Panc1 (cell line): ENCODE results near the gene SLC35E2B. TPM values are rescaled to one million over a fixed set of nuclear protein-coding genes. Genes with fewer than 3 reads are reported as not detected.
A peak's percentile ranks its signal among the peaks of the same experiment; 100 is the strongest.

Source experiments
- ATAC-seq: fragments of 200-7000 bp; cut with Tn5 transposase; 2 replicates; pipeline ENCODE4 v1.9.1; 2020; ENCODE audit warnings: mild to moderate bottlenecking, moderate library complexity
- BruUV-seq: library from RNA; stranded (reverse); fragments of 400-500 nt; replicated peaks from 2 replicates; lab custom pipeline; 2021; lab: Mats Ljungman, UMichigan
- CTCF ChIA-PET: fragments of 300-600 bp; sonication (Branson Sonifier 250); formaldehyde crosslinking; loops from one replicate; lab custom pipeline; 2022; ENCODE audit warnings: antibody characterized with exemption; lab: Charles Lee
- POLR2A ChIA-PET: fragments of 300-600 bp; sonication (Branson Sonifier 250); formaldehyde crosslinking; loops from one replicate; lab custom pipeline; 2022; ENCODE audit warnings: antibody characterized with exemption; lab: Charles Lee
- DNase-seq: peaks from one replicate; pipeline ENCODE4 v3.0.0-alpha.2; 2010; ENCODE audit warnings: low read depth, low spot score
- H3K27ac ChIP-seq: 2 replicates; pipeline ENCODE4 v1.5.1; 2011; ENCODE audit warnings: mild to moderate bottlenecking, low read length, inconsistent platforms
- H3K27me3 ChIP-seq: fragments of 200-500 bp; sonication (Bioruptor generic); 2 replicates; pipeline ENCODE4 v1.6.0; 2014; ENCODE audit warnings: low read length, inconsistent platforms; ENCODE audit not compliant: control insufficient read depth, insufficient read depth
- H3K36me3 ChIP-seq: fragments of 200-500 bp; sonication (Bioruptor generic); 2 replicates; pipeline ENCODE4 v1.5.1; 2014; ENCODE audit warnings: inconsistent platforms, mild to moderate bottlenecking, low read length, moderate library complexity; ENCODE audit not compliant: control insufficient read depth, insufficient read depth
- H3K4me1 ChIP-seq: 2 replicates; pipeline ENCODE4 v1.5.1; 2011; ENCODE audit warnings: inconsistent platforms, mild to moderate bottlenecking, low read length, moderate library complexity; ENCODE audit not compliant: control insufficient read depth, insufficient read depth
- H3K4me3 ChIP-seq, 2 experiments: 2 replicates each; pipeline ENCODE4 v1.5.1; 2011 to 2012; ENCODE audit warnings: low read depth in 2 of 2, low read length in 2 of 2, mild to moderate bottlenecking in 2 of 2, inconsistent platforms in 1 of 2, moderate library complexity in 1 of 2
- H3K9me3 ChIP-seq: fragments of 200-500 bp; sonication (Bioruptor generic); 2 replicates; pipeline ENCODE4 v1.5.1; 2014; ENCODE audit warnings: low read depth, mild to moderate bottlenecking, inconsistent platforms, low read length, moderate library complexity; ENCODE audit not compliant: control insufficient read depth, insufficient read depth
- POLR2AphosphoS5 ChIP-seq: IDR thresholded peaks from 2 replicates; pipeline ENCODE4 v1.6.1; 2012; ENCODE audit warnings: mild to moderate bottlenecking, low read depth, low read length, moderate library complexity
- SIN3A ChIP-seq: IDR thresholded peaks from 2 replicates; pipeline ENCODE4 v1.6.1; 2012; ENCODE audit warnings: low read depth, mild to moderate bottlenecking, low read length, moderate library complexity, borderline replicate concordance; ENCODE audit not compliant: insufficient read depth
- TCF7L2 ChIP-seq: IDR thresholded peaks from 2 replicates; pipeline ENCODE4 v1.6.1; 2011; ENCODE audit warnings: mild to moderate bottlenecking, low read depth, low read length, inconsistent platforms
- in situ Hi-C: cut with HindIII; loops from 2 replicates; pipeline ENCODE4 v1.10.0; 2016; ENCODE audit warnings: low sequenced_read_pairs, low pct_unique_long_range_greater_than_20kb
- intact Hi-C: fragments of 100-400 bp; cut with micrococcal nuclease; formaldehyde crosslinking; loops from one replicate; pipeline ENCODE4 v1.10.0; 2022; ENCODE audit not compliant: unreplicated experiment
- total RNA-seq: library from RNA; stranded (reverse); gene quantifications from one replicate; pipeline ENCODE4 v1.2.1, GENCODE V29; 2021; ENCODE audit not compliant: unreplicated experiment
- TF ChIP-seq, protein P1 (sequence below): fragments of 450-650 bp; IDR thresholded peaks from 2 replicates; pipeline ENCODE4 v1.5.1; 2017; ENCODE audit warnings: mild to moderate bottlenecking
- TF ChIP-seq, protein P2 (sequence below), 2 experiments: IDR thresholded peaks; 2 replicates each; pipeline ENCODE4 v1.6.1; 2011 to 2012; ENCODE audit warnings: low read depth in 2 of 2, control low read depth in 1 of 2, low read length in 1 of 2, mild to moderate bottlenecking in 1 of 2, moderate library complexity in 1 of 2; ENCODE audit not compliant: insufficient read depth in 1 of 2

Gene SLC35E2B
- total RNA-seq, 1 experiment from 2014 or later = 75.7 TPM

DNA sequence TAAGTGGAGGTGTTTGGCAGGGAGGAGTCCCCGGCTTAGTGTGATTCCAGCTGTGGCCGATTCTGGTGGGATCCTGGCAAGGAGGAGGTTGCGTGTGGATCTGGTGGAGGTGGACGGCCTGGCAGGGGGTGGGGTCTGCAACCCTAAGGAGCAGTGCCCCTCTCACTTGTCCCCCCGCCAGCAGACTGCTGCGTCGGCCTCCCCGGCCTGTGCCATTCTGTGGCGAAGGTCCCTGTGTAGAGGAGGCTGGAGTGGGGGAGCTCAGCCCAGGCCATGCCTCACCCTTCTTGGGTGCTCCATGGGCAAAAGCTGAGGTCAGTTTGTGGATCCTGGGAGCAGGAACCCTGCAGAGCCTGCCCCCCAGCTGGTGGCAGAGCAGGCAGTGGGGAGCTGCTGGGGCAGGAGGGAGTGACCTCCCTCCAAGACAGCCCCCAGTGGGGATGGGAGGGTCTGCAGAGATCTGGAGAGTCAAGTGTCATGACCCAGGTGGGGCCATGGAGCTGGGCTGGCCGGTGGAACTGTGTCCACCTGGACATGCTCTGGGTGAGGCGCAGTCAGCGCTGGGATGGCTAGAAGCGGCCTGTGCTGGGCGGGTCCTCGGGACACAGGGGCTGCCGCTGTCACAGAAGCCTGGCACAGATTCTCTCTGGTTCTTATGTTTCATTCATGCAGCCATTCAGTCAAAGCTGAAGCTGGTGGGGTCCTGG lies 72.0 kb downstream of the SLC35E2B start:
- ChIA-PET POLR2A (no interaction called here), CTCF (interaction anchor here (0.8 kb wide), 1 partner anchor 1027 kb away, joined by 3 read pairs; no protein-coding TSS in a partner anchor)
- in situ Hi-C loops = no loop called here

DNA sequence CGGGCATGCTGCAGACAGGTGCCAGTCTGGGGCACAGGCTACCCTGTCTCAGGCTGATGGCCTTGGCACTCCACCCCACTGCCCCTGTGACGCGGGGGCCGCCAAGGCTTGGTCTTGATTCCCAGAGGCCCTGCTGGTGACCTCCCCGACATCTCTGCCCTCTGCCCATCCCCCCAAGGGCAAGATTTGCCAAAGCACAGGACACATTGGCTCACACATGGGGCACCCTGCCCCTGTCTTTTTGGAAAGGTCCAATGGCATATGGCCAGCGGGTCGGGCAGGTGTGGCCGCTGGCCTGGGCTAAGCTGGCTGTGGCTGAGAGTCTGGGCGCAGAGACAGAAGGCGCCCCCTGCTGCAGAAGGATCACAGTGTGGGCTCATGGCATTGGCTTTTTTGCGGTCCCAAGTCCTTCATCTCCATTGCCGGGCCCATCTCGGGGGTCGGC lies 72.7 kb downstream of the SLC35E2B start:
- no peak overlapping the region for H3K27ac ChIP-seq
- ChIA-PET POLR2A (no interaction called here), CTCF (no interaction called here)
- intact Hi-C loops = no loop called here
- no peaks in the 10 kb centered on the region for H3K36me3 ChIP-seq
- BruUV-seq = no TSS peak
- in situ Hi-C loops = no loop called here
- DNase-seq = no peak
- no peak for ATAC-seq
- no peaks in the 10 kb centered on the region for H3K9me3 ChIP-seq
- TF ChIP-seq TCF7L2 = no peak
- TF ChIP-seq, protein P1, sequence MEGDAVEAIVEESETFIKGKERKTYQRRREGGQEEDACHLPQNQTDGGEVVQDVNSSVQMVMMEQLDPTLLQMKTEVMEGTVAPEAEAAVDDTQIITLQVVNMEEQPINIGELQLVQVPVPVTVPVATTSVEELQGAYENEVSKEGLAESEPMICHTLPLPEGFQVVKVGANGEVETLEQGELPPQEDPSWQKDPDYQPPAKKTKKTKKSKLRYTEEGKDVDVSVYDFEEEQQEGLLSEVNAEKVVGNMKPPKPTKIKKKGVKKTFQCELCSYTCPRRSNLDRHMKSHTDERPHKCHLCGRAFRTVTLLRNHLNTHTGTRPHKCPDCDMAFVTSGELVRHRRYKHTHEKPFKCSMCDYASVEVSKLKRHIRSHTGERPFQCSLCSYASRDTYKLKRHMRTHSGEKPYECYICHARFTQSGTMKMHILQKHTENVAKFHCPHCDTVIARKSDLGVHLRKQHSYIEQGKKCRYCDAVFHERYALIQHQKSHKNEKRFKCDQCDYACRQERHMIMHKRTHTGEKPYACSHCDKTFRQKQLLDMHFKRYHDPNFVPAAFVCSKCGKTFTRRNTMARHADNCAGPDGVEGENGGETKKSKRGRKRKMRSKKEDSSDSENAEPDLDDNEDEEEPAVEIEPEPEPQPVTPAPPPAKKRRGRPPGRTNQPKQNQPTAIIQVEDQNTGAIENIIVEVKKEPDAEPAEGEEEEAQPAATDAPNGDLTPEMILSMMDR = peak; percentile 71; the same call in 1 of the 2 replicates
- no peak overlapping the region for H3K4me3 ChIP-seq
- H3K27me3 ChIP-seq = no peaks in the 10 kb centered on the region
- H3K4me1 ChIP-seq = peaks cover 10% of the 10 kb centered on the region; the same call in 1 of the 2 replicates

More for the DNA sequence above, 72.0 kb downstream of the SLC35E2B start:
- Histone ChIP-seq H3K36me3 (no peaks in the 10 kb centered on the region), H3K9me3 (no peaks in the 10 kb centered on the region), H3K4me3 (no peak overlapping the region), H3K4me1 (peaks cover 10% of the 10 kb centered on the region; the same call in 1 of the 2 replicates), H3K27me3 (no peaks in the 10 kb centered on the region), H3K27ac (no peak overlapping the region)
- no TSS peak for BruUV-seq
- DNase-seq (no peak), ATAC-seq (no peak)
- intact Hi-C loops = no loop called here
- TF ChIP-seq TCF7L2 (no peak), POLR2AphosphoS5 (no peak), SIN3A (no peak)
- TF ChIP-seq, protein P1 = no peak
- TF ChIP-seq, protein P2, sequence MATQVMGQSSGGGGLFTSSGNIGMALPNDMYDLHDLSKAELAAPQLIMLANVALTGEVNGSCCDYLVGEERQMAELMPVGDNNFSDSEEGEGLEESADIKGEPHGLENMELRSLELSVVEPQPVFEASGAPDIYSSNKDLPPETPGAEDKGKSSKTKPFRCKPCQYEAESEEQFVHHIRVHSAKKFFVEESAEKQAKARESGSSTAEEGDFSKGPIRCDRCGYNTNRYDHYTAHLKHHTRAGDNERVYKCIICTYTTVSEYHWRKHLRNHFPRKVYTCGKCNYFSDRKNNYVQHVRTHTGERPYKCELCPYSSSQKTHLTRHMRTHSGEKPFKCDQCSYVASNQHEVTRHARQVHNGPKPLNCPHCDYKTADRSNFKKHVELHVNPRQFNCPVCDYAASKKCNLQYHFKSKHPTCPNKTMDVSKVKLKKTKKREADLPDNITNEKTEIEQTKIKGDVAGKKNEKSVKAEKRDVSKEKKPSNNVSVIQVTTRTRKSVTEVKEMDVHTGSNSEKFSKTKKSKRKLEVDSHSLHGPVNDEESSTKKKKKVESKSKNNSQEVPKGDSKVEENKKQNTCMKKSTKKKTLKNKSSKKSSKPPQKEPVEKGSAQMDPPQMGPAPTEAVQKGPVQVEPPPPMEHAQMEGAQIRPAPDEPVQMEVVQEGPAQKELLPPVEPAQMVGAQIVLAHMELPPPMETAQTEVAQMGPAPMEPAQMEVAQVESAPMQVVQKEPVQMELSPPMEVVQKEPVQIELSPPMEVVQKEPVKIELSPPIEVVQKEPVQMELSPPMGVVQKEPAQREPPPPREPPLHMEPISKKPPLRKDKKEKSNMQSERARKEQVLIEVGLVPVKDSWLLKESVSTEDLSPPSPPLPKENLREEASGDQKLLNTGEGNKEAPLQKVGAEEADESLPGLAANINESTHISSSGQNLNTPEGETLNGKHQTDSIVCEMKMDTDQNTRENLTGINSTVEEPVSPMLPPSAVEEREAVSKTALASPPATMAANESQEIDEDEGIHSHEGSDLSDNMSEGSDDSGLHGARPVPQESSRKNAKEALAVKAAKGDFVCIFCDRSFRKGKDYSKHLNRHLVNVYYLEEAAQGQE (IDR thresholded peaks at IDR 0.05; ENCODE audit: insufficient read depth in 1 of 2, low read depth in 2 of 2, low read length in 1 of 2) = no peak
